Measurements from ENCODE around the gene ALOX5.

ALOX5 gene

DNA sequence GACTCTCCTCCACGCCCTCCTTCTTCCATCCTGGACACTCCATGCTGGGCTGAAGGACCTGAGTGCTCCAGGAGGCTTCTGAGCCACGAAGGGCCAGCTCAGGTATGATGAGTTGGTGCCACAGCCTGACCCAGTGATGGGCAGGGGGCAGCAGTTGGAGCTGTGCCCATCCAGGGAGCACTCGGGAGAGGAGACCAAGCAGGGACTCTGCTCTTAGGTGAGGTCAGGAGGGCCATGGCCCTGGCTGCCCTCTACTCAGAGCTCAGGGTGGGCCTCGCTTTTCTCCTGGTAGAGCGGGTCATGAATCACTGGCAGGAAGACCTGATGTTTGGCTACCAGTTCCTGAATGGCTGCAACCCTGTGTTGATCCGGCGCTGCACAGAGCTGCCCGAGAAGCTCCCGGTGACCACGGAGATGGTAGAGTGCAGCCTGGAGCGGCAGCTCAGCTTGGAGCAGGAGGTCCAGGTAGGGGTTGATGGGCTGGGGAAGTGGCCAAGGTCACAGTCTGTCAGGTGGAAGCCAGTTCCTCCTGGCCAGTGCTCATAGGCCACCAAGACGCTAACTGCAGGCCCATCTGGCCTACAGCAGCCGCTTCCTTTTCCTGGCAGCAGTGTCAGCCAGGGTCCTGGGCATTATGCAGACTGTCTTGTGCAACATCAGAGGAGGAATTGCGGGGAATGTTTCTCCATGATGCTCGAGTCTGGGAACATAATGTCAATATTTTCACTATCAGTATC is 50.8 kb downstream of the ALOX5 start:
- DNase-seq (ENCODE audit: low read depth): no peak

DNA sequence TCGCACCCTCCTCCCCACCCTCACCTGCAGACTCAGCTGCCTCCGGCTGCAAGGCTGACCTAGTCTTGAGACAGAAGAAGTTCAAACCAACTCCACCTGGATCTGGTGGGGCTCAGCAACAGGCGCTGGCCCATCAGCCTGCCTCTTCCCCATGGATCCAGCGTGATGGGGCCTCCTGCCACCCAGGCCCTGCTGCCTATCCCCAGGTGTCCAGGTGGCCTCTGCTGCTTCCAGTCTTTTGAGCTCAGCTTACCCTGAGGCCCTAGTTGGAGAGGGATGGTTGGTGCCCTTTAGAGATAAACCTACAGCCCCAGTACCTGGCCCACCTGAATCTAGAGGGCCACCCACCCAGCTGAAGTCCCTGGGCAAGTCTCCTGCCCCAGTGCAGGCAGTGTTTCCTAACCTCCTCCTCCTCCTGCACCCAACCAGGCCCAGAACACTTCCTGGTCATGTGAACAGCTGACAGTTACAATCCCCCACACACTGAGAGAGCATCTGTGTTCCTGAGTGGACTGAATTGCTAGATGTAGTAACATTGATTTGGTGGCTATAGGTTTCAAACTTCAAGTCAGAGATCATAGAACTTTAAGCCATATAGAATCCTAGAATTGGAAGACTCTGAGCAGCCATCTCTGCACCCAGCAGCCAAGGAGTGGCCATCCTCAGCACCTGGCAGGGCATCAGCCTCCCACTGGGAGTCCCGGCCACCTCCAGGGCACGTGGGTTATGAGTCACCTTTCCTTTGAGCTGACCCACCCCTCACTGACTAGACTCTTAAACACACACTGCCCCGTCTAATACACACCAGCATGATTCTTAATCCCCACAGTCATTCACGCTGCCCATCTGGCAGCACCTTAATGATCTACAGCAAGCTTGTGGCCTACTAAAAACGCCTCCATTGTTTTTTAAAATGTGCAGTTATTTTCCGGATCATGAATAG is 51.9 kb downstream of the ALOX5 start:
- no peak for DNase-seq (ENCODE audit: low read depth)

DNA sequence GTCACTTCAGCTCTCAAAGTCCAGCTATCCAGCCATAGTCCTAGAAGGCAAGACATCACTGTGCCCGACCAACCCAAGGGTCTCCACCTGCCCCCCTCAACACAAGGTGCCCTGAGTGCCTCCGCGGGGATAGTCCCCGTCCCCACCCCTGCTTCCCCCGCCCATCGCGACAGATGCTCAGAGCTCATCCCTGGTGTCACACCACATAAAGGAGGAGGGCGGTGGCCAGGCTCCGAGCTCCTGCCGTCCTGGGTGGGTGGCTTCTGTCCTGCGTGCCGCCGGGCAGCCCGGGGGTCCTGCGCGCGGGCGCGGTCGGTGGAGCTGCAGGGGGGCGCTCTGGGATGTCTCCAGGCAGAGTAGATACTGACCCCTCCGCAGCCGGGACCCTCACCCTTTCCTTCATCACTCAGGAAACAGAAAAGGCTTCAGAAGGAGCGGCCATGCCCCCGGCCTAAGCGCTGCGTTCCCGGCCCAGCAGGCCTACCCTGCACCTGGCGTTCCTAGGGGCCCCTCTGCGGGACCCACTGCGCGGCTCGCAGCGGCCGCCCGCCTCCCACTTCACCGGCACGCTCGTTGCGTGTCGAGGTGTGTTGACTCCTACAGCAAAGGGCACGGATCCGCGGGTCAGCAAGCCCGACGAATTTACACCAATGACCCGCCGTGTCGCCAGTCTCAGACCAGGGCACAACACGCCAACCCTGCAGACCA is 53.4 kb downstream of the ALOX5 start:
- DNase-seq (ENCODE audit: low read depth): no peak

DNA sequence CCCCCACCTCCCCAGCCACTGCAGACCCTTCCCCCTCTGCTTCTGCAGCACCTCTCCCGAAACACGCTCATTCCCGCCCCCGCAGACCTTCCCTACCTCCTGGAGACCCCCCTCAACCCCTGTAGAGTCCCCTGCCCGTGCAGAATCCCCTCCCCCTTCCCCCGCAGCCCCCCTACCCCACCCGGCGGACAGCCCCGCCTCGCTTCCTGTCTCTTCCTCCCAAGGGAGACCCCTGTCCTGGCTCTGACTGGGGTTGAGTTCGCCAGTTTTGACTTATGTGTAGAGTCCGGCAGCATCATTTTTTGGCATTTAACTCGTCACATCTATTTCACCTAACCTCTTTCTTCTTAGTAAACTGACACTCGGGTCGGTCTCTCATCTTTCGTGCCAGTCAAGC is 54.0 kb downstream of the ALOX5 start:
- no peak for DNase-seq (ENCODE audit: low read depth)

DNA sequence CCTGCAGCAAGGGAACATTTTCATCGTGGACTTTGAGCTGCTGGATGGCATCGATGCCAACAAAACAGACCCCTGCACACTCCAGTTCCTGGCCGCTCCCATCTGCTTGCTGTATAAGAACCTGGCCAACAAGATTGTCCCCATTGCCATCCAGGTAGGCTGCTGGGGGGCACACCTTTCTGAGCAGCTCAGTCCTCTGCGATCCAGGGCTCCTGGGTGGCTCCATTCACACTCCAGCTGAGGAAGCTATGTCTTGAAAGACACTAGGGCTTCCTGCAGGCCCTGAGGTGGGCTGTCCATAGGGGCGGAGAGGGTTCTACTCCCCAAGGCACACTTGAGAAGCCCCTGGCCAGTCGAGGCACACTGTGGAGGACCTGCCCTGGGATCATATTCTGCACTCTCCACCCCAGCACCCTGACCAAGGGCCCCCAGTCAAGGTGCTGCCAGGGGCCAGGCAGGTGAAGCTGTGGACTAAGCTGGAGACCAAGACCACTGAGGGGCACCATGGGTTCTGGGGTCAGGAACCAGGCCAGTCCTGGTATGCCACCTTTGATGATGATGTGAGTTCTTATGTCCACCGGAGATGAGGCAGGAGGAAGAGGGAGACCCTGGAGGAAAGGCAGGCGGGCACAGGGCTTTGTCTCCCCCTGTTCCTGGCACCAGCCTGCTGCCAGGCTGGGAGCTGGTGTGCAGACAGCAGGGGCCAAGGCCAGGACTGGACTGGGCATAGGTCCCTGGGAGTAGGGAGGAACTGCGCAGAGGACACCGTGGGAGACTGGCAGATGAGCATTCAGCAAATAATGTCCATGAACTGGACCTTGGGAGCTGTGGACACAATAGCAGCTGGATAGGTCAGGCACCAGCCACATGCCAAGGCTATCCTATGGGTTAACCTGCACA is 54.8 kb downstream of the ALOX5 start:
- DNase-seq (ENCODE audit: low read depth): no peak

DNA sequence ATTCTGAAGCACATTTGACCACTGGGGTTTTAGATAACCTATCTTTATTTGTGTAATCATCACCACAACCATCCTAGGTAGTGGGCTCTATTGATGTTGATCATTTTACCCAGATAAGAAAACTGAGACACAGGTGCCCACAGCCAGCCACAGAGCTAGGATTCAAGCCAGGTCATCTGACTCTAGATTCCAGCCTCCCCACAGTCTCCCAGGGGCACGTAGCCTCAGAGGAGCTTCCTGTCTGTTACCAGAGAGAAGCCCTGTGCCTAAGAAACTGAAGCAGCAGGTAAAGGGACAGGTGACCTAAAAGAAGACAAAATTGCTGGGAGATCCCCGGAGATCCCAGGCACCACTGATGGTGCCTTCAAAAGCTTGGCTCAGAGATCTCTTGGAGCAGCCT is 55.8 kb downstream of the ALOX5 start:
- DNase-seq (ENCODE audit: low read depth): no peak

DNA sequence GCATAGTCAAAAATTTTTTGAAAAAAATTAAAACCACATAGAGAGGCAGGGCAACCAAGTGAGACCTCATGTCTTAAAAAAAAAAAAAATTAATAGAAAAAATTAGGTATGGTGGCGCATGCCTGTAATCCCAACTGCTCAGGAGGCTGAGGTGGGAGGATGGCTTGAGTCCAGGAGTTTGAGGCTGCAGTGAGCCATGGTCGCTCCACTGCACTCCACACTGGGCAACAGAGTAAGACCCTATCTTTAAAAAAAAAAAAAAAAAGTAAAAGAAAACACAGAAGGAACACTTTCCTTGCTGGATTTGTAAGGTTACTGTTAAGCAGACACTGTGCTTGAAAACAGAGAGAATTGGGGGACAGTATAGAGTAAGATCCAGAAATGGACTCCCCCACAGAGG is 58.1 kb downstream of the ALOX5 start:
- DNase-seq (ENCODE audit: low read depth): no peak

DNA sequence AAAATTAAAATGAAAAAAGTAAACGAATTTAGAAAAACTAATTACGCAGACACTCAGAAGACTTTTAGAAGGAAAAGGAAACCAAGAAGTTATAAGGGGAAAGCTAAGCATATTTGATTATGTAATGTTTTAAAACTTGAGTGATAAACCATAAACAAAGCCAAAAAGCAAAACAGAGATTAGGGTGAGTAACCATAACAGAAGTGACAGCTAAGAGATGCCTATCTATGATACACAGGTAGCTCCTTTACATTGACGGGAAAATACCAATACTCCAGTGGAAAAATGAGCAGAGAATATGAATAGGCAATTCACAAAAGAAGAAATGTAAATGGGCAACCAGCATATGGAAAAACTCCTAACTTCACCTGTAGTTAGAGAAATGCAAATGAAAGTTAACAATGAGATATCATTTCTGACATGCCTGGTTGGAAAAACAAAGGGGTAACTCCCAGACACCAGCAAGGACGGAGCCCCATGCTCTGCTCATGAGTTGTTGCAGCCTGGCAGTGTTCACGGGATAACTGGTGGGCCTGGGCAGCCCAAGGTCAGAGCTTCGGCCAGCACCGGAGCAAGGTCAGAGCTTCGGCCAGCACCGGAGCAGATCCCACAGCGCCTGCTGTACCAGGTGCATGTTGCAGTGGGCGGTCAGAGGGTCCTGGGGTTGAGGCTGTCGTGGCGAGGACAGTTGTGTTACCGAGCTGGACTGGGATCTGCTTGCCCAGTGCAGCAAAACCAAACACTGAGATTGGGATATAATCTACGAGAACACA is 58.9 kb downstream of the ALOX5 start:
- no peak for DNase-seq (ENCODE audit: low read depth)

DNA sequence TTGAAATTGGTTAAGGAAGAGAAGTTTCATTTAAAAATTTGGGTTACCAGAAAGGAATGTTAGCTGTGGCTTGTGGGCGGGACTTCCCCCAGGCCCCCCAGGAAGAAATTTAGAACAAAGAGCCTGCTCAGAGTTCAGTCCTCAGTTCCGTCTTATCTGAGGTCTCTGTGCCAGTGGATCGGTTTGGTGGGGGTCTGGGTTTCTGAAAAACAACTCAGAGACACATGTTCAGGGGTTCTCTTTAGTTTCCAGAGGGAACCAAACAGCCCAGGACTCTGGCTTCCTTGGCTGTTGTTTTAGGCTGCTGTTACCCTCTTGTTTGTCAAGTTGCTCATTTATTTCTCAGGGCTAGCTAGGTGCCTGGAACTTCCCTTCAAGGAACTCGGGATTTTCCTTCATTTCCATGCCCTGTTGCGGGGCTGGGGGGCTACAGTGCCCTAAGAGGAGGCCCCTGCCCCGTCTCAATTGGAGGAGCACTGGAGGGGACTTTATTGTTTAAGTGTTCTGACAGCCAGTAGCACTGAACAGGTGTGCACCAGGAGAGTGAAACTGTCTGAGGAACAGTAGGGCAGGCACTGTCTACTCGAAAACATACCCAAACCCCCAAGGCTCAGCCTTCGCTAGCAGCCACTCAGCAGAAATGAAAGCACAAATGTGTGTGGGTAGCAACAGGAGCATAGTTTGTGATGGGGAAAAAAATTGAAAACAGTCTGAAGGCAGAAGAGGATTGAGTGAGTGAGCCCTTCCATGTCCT is 59.9 kb downstream of the ALOX5 start:
- DNase-seq (ENCODE audit: low read depth): no peak

DNA sequence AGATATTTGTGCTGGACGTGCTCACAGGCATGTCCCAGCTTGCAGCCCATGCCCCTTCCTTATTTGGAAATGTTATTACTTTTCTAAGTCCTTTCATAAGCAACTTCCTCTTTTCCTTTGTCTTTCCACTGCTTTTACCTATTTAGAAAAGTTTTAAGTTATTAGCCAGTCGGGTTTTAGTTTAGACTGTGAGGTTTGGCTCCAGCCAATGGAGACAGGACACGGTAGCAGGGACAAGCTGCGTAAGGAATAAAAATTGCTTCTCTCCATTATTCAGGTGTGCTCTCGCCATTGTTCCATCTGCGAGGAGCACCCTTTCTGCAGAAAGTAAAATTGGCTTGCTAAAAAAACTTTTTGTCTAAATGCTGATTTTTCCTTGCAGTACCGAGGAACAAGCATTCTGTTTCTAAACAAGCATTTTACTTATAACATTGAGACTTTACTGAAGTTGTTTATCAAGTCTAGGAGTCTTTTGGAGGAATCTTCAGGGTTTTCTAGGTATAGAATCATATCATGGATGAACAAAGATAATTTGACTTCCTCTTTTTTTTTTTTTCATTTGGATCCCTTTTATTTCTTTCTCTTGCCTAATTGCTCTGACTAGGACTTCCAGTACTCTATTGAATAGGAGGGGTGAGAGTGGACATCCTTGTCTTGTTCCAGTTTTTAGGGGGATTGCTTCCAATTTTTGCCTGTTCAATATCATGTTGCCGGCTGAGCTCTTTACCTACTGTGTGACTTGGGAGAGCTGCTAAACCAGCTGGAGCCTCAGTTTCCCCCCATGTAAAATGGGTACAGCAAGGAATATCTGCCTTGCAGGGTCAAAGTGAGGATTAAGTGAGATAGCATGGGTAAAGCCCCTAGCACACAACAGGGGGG is 63.8 kb downstream of the ALOX5 start:
- DNase-seq (ENCODE audit: low read depth): no peak

DNA sequence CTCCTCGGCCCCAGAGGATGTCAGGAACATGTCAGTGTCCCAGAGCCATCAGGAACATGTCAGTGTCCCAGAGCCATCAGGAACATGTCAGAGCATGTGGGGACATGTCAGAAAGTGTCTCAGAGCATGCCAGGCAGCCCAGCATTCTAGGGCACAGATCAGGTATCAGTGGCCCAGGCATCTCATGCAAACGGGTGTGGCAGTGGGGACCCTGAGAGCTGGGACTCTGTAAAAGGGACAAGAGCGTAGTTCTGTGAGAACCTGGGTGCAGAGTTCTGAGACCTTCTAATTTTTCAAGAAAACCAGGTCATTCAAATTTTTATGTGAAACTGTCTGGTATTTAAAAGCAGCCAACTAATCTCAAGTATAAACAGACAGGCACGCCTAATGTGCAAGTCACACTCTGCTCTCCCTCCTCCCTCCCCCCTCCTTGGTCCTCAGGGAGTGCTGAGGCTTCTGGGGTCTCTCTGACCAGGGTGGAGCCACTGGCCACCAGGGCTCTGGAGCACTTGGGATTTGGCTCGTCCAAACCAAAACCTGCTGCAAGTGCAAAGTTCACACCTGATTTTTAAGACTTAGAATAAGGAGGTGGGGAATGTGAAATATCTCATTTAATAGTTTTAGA is 64.6 kb downstream of the ALOX5 start:
- no peak for DNase-seq (ENCODE audit: low read depth)

DNA sequence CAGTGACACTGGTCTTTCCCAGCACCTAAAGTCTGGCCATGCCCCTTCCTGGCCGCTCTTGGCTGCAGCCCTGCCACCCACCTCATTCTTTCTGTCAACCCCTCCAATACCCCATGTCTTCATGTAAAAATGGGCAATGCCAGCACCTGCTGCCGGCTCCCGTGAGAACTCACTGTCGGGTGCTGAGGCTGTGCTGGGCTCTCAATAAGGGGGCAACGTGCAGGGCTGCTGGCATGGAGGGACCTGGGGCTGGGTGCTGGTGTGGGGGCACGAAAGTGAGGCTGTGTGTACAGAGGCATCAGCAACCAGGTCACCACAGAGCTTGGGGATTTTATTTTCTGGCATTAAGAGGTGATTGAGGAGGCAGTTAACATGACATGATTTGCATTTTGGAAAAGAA is 65.3 kb downstream of the ALOX5 start:
- no peak for DNase-seq (ENCODE audit: low read depth)

DNA sequence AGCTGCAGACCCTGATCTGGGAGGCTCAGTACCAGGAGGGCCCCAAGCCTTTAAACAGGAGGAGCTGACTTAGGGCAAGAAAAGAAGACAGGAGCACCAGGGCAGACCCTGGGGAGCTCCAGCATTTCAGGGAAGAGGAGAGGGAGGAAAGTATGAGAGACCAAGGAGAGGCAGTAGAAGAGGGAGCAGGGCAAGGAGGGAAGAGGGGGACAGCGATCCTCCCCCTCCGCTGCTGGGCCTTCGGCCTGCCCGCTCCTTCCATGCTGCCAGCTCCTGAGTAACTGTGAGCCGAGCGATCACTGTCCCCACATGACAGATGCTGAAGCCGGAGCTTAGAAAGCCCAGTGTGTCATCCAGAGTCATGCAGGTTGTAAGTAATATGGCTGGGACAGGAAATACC is 65.9 kb downstream of the ALOX5 start:
- no peak for DNase-seq (ENCODE audit: low read depth)

DNA sequence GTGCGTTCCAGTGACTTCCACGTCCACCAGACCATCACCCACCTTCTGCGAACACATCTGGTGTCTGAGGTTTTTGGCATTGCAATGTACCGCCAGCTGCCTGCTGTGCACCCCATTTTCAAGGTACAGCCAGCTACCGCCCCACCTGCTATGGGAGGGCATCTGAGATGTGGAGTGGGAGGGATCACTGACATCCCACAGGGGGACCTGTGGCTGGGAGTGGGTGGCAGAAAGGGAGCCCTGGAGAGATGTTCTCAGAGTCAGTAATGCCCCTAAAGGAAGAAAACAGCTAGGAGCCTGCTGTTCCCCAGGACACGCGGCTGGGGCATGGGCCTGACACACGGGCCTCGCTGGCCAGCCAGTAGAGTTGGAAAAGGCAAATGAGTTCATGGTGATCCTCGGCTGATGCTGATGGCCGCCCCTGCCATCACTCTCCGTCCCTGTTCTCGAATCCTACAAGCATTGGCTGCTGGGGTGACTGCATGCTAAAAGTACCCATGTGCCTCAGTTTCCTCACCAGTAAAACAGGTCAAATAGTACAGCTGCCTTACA is 66.6 kb downstream of the ALOX5 start:
- DNase-seq (ENCODE audit: low read depth): no peak

DNA sequence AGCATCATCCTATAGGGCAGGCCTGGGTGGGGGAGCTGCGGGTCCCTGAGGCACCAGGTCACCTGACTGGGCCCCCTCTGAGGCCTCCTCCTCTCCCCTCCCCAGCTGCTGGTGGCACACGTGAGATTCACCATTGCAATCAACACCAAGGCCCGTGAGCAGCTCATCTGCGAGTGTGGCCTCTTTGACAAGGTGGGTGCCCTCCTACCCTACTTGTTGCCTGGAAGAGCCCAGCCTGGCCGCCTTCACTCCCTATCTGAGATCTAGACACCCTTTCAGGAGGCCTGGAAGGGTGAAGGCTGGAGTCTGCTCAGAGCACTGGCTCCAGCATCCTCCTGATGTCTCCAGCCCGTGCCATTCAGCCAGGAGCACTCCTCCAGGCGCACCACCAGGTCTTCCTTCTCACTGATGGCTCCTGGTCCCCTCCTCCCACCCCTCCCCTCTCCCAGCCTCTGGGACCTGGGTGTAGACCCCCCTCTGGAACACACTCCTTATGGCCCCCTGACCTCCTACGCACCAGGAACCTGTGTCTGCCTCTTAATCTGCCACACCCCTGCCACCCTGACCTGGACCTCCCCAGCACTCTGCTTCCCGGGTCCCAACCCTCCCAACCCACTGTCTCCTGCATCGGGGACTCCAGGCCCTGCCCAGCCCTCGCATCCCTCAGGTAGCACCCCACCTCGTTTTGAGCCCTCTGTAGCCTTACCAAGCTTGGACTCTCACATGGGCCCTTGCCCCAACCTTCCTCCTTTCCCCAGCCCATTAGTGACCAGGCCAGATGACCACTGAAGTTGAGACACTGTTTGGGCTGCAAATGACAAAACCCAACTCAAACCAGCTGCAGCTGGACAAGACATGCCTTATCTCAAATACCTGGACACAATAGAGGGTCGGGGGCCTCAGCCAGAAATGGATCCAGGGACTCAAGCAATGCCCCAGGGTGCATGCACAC is 67.5 kb downstream of the ALOX5 start:
- no peak for DNase-seq (ENCODE audit: low read depth)

DNA sequence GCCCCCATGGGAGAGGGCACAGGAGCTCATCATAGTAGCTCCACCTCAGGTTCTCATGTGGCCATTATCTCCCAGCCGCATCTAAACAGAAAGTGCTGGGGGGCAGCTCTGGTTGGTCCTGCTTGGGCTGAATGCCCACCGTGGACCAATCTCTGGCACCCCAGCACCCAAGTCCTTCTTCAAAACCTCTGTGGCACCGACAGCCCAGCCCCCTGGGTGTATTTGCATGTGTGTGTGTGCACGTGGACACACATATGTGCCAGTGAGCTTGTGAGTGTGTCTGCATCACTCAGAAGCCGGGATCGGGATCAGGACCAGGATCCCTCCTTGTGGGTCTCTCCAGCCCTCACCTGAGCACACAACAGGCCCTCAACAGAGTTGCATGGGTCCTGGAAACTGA is 68.2 kb downstream of the ALOX5 start:
- DNase-seq (ENCODE audit: low read depth): no peak

DNA sequence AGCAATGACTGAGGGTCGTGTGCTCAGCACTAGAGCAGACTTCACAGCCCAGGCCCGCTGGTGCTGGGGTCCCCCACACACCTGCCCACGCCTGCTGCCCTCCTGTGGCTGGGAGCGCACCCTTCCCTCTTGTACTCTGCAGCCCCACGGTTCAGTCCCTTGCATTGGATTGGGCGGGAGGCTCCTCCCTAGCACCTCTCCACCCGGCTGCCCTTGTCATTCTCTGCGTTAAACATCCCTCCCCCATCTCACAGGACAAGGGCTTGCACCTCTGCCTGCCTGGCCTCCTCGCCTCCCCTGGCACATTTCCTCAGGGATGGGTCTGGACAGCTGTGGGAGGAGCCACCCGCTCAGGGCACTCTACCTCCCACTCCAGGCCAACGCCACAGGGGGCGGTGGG is 68.6 kb downstream of the ALOX5 start:
- DNase-seq (ENCODE audit: low read depth): no peak

Measured in T-helper 22 cell (primary cell).